Inferior parietal cortex (tissue), 1 donor: ENCODE data around the gene RAB26.
"Not testable (repeated sequence)": the region's sequence is repeated elsewhere in the genome, so short reads cannot be mapped to it uniquely, and the experiment has no call there.

ENCODE experiments used
- DNase-seq: peaks from one replicate; pipeline ENCODE4 v3.0.0-alpha.2; 2016; ENCODE audit errors: extremely low spot score

RAB26 gene

DNA sequence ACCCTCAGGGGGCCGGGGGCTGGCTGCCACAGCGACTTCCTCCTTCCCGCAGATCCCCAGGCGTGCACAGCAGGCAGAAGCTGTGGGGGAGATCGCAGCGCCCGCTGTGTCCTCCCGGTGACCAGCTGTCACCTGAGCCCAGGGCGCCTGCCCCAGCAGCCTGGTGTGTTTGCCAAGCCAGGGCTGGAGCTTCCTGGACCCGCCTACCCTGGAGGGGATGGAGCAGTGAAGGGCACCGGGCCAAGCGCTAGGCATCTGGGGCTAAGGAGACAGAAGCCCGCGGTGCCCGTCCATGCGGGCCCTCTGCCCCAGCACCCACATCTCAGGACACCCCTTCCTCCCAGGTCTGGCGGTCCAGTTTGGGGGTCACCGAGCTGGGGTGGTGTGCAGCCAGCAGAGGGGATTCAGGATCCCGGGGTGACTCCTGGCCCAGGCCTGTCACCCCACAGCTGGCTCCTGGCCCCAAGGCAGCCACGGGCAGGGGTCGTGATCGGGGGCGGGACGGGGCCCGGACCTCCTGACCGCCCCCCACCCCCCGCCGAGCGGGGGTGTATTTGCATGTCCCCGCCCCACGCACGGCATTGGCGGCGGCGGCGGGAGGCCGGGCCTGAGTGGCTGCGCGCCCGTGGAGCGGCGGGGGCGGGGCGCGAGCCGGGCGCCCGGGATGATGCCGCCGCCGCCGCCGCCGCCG lies at the start of gene RAB26:
RAB26 (plus strand) TSS at position 645 of the 691 bp plus-strand sequence. CDS start 159 bp downstream, outside the sequence.
- no peak for DNase-seq

DNA sequence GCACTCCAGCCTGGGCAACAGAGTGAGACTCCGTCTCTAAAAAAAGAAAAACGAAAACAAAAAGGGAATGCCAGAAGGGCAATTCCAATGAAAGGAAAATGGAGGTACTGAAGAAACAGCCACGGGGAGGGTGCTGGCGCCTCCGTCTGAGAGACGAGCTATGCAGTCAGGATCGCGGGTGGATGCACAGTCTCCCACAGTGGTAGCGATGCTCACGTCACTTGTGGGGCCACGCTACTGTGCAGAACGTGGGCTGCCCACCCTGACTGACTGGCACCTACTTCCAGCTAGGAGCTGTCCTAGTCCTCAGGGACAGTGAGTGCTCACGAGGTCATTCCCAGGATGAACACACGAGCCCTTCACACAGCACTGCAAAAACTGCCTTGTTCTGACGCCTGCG lies 46.8 kb upstream of the RAB26 start:
- DNase-seq = not testable (repeated sequence)

DNA sequence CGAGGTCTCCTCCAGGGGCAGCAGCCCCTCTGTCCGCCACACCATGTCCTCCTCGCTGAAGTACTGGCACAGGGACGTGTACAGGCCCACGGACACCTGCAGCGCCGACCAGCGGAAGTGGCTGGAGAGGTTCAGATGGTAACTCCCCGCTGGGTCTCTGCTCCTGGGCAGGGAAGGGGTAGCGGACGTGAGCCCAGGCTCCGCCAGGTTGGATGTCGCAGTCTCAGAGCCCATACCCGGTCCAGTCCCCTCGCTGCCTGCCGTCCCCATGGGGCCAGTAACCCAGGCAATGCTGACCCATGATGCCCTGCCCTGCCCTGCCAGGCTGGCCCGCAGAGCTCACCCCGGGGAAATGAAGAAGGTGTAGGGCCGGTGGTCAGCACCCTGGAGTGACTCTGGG lies 46.0 kb upstream of the RAB26 start:
- DNase-seq = no peak

- not testable (repeated sequence) for DNase-seq
Observed at GRCh38 chr16:2104464-2104863, 44.0 kb upstream of the RAB26 start.

GRCh38 chr16:2105291-2105690 lies 43.1 kb upstream of the RAB26 start:
- not testable (repeated sequence) for DNase-seq

GRCh38 chr16:2105769-2106168 lies 42.7 kb upstream of the RAB26 start:
- not testable (repeated sequence) for DNase-seq

DNA sequence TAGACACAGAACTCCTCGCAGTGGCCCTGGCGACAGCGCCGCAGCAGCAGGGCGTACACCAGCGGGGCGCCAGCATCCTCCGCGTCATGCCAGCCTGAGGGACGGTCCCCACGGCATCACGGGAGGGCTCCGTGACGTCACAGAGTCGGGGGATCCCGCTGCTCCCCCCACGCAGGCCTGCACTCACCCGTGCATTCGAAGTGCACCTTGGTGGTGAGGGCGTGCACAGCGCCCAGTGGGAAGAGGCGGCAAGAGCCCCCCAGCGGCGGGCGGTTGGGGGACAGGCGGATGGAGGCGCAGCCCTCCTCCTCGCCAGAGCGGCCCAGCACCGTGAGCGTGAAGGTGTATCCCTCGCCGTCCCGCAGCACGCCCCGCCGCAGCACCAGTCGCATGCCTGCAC lies 42.2 kb upstream of the RAB26 start:
- DNase-seq = not testable (repeated sequence)

GRCh38 chr16:2107121-2107790 lies 41.2 kb upstream of the RAB26 start:
- DNase-seq = not testable (repeated sequence)

- not testable (repeated sequence) for DNase-seq
Observed at GRCh38 chr16:2107791-2108125, 40.7 kb upstream of the RAB26 start.

DNA sequence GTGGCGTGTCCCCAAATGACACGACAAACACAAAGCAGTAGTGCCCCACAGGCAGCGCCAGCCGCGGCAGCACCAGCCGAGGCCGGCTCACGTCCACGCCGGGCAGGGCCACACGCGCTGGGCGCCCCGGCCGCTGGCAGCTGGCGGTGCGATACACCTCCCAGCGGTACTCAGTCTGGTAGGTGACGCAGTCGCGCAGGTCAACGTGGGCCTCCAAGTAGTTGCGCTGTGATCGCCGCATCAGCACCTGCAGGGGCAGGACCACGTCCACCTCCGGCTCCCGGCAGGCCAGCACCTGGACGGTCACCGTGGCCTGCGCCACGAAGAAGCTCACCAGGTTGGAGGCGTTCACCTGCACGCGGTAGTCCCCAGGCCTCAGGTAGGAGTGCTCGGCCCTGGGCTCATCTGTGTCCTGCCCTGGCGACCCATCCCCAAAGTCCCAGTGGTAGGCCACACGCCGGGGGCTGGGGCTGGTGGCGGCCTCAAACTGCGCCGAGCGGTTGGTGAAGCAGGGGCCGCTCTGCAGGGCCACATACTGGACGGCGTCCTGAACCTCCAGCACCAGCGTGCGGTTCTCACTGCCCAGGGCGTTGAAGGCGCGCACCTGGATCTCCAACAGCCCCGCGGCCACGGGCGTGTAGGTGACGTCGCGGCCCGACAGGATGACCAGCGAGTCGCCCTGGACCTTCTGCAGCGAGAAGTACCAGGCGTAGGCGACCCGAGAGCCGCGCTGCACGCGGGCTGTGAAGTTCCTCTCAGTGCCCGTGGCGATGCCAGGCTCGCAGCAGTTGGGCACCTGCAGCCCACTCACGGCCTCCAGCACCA lies 39.8 kb upstream of the RAB26 start:
- not testable (repeated sequence) for DNase-seq

GRCh38 chr16:2109271-2109580 lies 39.2 kb upstream of the RAB26 start:
- not testable (repeated sequence) for DNase-seq

GRCh38 chr16:2109872-2110271 lies 38.6 kb upstream of the RAB26 start:
- not testable (repeated sequence) for DNase-seq

GRCh38 chr16:2110332-2111008 lies 38.0 kb upstream of the RAB26 start:
- DNase-seq = not testable (repeated sequence)

- not testable (repeated sequence) for DNase-seq
Observed at GRCh38 chr16:2111009-2111353, 37.4 kb upstream of the RAB26 start.

DNA sequence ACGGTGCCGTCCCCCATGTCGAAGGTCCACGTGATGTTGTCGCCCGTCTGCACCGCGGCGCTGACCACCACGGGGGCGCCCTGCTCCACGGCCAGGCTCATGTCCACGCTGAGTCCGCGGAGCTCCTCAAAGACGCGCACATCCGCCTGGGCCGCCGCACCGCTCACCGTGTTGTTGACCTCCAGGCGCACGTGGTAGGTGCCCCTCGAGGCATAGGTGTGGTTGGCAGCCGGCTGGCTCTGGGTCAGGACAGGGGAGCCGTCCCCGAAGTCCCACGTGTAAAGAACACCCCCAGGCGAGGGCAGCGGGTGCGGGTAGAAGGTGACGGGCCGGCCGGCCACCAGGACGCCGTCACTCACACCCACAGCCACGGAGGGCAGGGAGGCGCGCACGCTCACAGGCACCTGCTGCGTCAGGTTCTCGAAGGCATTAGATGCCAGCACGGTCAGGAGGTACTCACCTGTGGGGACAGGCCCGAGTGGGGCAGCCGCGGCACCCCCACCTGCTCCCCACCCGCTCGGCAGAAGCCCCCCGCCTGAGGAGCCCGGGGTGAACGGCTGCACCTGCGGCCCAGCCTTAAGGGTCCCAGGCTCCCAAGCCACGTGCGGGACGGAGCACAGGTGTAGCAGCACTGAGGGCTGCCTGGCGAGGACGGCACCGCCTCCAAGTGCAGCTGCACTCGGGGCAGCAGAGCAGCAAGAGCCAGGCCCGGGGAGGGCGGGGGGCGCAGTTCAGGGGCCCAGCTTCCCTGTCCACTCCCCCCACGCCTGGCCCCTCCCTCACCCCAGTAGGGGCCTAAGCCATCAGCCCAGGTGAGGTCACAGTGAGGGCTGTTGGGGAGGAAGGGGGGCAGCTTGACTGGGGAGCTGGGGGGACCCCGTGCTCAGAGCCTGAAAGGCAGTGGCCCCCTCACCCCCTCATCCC lies 36.8 kb upstream of the RAB26 start:
- DNase-seq = not testable (repeated sequence)

- DNase-seq = not testable (repeated sequence)
Observed at GRCh38 chr16:2112539-2113106, 35.8 kb upstream of the RAB26 start.

GRCh38 chr16:2114225-2114624 lies 34.2 kb upstream of the RAB26 start:
- DNase-seq = not testable (repeated sequence)

DNA sequence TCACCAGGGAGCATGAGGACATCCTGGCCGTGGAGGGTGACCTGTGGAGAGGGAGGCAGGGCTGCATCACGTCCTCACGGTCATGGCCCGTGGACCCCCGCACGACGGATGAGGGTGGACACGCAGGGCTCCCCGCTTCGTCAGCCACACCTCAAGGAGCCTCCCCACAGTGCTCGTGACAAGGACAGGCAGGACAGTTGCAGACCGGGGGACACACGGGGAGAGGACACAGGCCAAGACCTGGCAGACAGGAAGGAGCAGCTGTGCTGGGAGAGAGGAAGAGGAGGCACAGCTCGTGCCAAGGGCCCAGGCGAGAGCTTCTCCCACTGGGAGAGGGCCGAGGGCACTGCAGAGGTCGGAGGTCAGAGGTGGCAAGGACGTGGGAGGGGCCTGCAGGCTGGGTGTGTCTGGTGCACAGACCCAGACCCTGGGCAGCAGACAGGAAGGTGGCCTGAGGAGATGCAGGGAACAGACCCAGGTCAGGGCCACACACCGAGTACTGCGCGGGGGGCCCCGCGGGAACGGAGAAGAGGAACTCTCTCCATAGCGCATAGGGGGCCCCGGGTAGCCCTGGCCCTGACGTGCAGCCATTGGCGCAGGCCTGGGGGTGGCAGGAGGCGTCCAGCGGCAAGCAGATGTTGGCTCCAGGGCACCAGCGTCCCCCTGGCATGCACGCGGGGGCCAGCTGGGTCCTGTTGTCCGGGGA lies 33.4 kb upstream of the RAB26 start:
- DNase-seq = not testable (repeated sequence)

GRCh38 chr16:2115591-2115973 lies 32.8 kb upstream of the RAB26 start:
- no peak for DNase-seq

- DNase-seq = not testable (repeated sequence)
Observed at GRCh38 chr16:2116428-2116827, 32.0 kb upstream of the RAB26 start.
